CD4-positive, alpha-beta T cell (primary cell): ENCODE results near the gene TTN. TPM values are rescaled to one million over a fixed set of nuclear protein-coding genes. Genes with fewer than 3 reads are reported as not detected.

Source experiments
- ATAC-seq: fragments of 200-7000 bp; cut with Tn5 transposase; one replicate; pipeline ENCODE4 v1.10.0; 2022; ENCODE audit warnings: mild to moderate bottlenecking; ENCODE audit not compliant: poor library complexity
- CTCF ChIA-PET: fragments of 350-600 bp; sonication (Branson Sonifier 250); formaldehyde crosslinking; loops from one replicate; lab custom pipeline; 2021; ENCODE audit warnings: antibody characterized with exemption, inconsistent platforms; lab: Charles Lee
- POLR2A ChIA-PET: fragments of 350-600 bp; sonication (Branson Sonifier 250); formaldehyde crosslinking; loops from one replicate; lab custom pipeline; 2021; ENCODE audit warnings: antibody characterized with exemption, inconsistent platforms; lab: Charles Lee
- DNase-seq, 14 experiments: peaks; one replicate each; pipeline ENCODE4 v3.0.0-alpha.2; 2013 to 2020; ENCODE audit warnings: mixed read lengths in 2 of 14
- H3K27ac ChIP-seq, 2 donors: one replicate each; pipeline versions ENCODE4 v1.5.1 to v1.7.0; 2013; ENCODE audit warnings: low read length in 2 of 2, low read depth in 1 of 2, mild to moderate bottlenecking in 1 of 2
- H3K27me3 ChIP-seq, 2 experiments: 1 replicate in 1 of 2; 2 replicates in 1 of 2; pipeline versions ENCODE4 v1.6.1 to v1.7.0; 2013; ENCODE audit warnings: low read length in 2 of 2, control low read depth in 1 of 2, mild to moderate bottlenecking in 1 of 2, moderate library complexity in 1 of 2; ENCODE audit not compliant: insufficient read depth in 2 of 2, control insufficient read depth in 1 of 2
- H3K36me3 ChIP-seq: one replicate; pipeline ENCODE4 v1.6.1; 2013; ENCODE audit warnings: low read length, control low read depth; ENCODE audit not compliant: insufficient read depth
- H3K4me1 ChIP-seq: one replicate; pipeline ENCODE4 v1.6.1; 2013; ENCODE audit warnings: low read length, control low read depth; ENCODE audit not compliant: insufficient read depth
- H3K4me3 ChIP-seq: one replicate; pipeline ENCODE4 v1.5.1; 2013; ENCODE audit warnings: mild to moderate bottlenecking, low read length, moderate library complexity
- H3K9me3 ChIP-seq, 2 experiments: 1 replicate in 1 of 2; 2 replicates in 1 of 2; pipeline versions ENCODE4 v1.6.1 to v1.7.0; 2013; ENCODE audit warnings: low read length in 2 of 2, mild to moderate bottlenecking in 2 of 2, control low read depth in 1 of 2, moderate library complexity in 1 of 2; ENCODE audit not compliant: control insufficient read depth in 1 of 2, insufficient read depth in 1 of 2
- H3K27ac Mint-ChIP-seq: one replicate; pipeline ENCODE4 v1.8.0; 2020; ENCODE audit warnings: mixed read lengths
- H3K27me3 Mint-ChIP-seq: one replicate; pipeline ENCODE4 v1.8.0; 2021; ENCODE audit warnings: mixed read lengths
- H3K36me3 Mint-ChIP-seq: one replicate; pipeline ENCODE4 v1.8.0; 2021; ENCODE audit warnings: low read depth, mixed read lengths
- H3K4me1 Mint-ChIP-seq: one replicate; pipeline ENCODE4 v1.8.0; 2021; ENCODE audit warnings: low read depth, mixed read lengths
- H3K4me3 Mint-ChIP-seq: one replicate; pipeline ENCODE4 v1.8.0; 2020; ENCODE audit warnings: mild to moderate bottlenecking, mixed read lengths
- H3K9me3 Mint-ChIP-seq: one replicate; pipeline ENCODE4 v1.8.0; 2020; ENCODE audit warnings: mixed read lengths
- intact Hi-C, 2 experiments: fragments of 100-400 bp; cut with DNase I in 1 of 2; cut with micrococcal nuclease in 1 of 2; formaldehyde crosslinking; loops; one replicate each; pipeline versions ENCODE4 v1.15.1 to v1.9.0; 2023 to 2025; cut with DNase I, micrococcal nuclease
- total RNA-seq, 174 experiments: library from RNA in 2 of 174; stranded (reverse) in 2 of 174; gene quantifications; one replicate each; pipeline ENCODE4 v1.2.3 and lab custom pipeline; 2021 to 2026
- TF ChIP-seq, protein P1 (sequence below): fragments of 200-600 bp; IDR thresholded peaks from one replicate; pipeline ENCODE4 v1.8.0; 2022; ENCODE audit warnings: antibody characterized with exemption, mild to moderate bottlenecking

TTN gene
- total RNA-seq, 2 experiments from 2014 or later, result 27.5 to 29.2 TPM

DNA sequence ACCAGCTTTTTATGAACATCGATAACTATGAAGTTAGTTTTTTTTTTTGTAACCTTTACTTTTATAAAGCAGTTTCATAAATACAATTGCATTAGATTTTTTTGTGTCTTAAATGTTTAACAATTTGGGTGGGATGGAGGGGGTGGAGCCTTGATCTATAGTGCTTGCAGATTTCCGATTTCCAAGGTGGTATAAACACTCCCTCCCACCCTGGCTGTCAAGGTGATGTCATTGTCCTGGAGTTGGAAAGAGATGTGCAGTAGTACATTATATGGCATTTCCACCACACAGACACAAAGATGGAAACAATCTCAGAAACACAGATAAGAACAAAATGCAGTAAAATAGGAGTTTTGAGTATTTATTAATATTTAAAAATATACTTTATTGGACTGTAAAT, 114.4 kb downstream of the TTN start:
- H3K27ac ChIP-seq, result no peak overlapping the region
- no peaks in the 10 kb centered on the region for H3K4me1 ChIP-seq
- ATAC-seq (no peak), DNase-seq (no peak)
- H3K36me3 ChIP-seq, result no peaks in the 10 kb centered on the region
- TF ChIP-seq, protein P1, sequence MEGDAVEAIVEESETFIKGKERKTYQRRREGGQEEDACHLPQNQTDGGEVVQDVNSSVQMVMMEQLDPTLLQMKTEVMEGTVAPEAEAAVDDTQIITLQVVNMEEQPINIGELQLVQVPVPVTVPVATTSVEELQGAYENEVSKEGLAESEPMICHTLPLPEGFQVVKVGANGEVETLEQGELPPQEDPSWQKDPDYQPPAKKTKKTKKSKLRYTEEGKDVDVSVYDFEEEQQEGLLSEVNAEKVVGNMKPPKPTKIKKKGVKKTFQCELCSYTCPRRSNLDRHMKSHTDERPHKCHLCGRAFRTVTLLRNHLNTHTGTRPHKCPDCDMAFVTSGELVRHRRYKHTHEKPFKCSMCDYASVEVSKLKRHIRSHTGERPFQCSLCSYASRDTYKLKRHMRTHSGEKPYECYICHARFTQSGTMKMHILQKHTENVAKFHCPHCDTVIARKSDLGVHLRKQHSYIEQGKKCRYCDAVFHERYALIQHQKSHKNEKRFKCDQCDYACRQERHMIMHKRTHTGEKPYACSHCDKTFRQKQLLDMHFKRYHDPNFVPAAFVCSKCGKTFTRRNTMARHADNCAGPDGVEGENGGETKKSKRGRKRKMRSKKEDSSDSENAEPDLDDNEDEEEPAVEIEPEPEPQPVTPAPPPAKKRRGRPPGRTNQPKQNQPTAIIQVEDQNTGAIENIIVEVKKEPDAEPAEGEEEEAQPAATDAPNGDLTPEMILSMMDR, result no peak
- intact Hi-C loops, result no loop called here
- H3K27ac Mint-ChIP-seq, result no peak overlapping the region
- H3K4me3 Mint-ChIP-seq, result no peak overlapping the region
- H3K36me3 Mint-ChIP-seq, result peaks cover 64% of the 10 kb centered on the region
- ChIA-PET POLR2A (no interaction called here), CTCF (interaction anchor here (0.9 to 2.7 kb wide), 2 partner anchors 8 to 12 kb away, joined by 3 to 15 read pairs; no protein-coding TSS in a partner anchor)
- H3K27me3 ChIP-seq, result no peaks in the 10 kb centered on the region
- no peaks in the 10 kb centered on the region for H3K4me1 Mint-ChIP-seq
- H3K27me3 Mint-ChIP-seq, result no peaks in the 10 kb centered on the region
- H3K9me3 Mint-ChIP-seq, result no peaks in the 10 kb centered on the region
- H3K4me3 ChIP-seq, result no peak overlapping the region
- H3K9me3 ChIP-seq, result no peaks in the 10 kb centered on the region

DNA sequence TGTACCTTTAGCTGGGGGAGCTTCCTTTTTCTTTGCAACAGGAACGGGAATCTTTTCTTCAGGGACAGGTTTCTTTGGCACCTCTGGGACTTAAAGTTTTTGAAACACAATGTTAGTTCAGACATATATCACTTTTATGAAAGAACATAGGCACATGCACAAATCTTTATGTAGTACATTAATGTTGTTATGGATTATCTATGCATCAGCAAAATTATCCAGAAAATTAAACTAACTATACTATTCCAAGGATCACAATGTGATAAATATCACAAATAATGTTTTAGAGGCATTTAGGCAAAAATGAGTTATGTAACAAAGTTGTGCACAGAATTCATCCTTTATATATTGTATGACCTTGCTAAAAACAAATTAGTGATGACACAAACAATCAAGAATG, 117.4 kb downstream of the TTN start:
- no peaks in the 10 kb centered on the region for H3K9me3 Mint-ChIP-seq

GRCh38 chr2:178683877-178684276, 123.3 kb downstream of the TTN start:
- no peak overlapping the region for H3K4me3 ChIP-seq
- H3K9me3 ChIP-seq, result no peaks in the 10 kb centered on the region
- H3K27ac ChIP-seq, result no peak overlapping the region
- H3K27ac Mint-ChIP-seq, result no peak overlapping the region
- no peaks in the 10 kb centered on the region for H3K4me1 Mint-ChIP-seq
- TF ChIP-seq, protein P1, result no peak
- POLR2A ChIA-PET, result no interaction called here
- H3K4me3 Mint-ChIP-seq, result no peak overlapping the region
- peaks cover 79% of the 10 kb centered on the region for H3K36me3 Mint-ChIP-seq
- no peaks in the 10 kb centered on the region for H3K36me3 ChIP-seq
- DNase-seq, result no peak
- H3K9me3 Mint-ChIP-seq, result no peaks in the 10 kb centered on the region
- H3K4me1 ChIP-seq, result no peaks in the 10 kb centered on the region
- intact Hi-C loops, result no loop called here
- H3K27me3 ChIP-seq, result no peaks in the 10 kb centered on the region
- no peaks in the 10 kb centered on the region for H3K27me3 Mint-ChIP-seq
- CTCF ChIA-PET, result no interaction called here
- ATAC-seq, result no peak

More for the DNA sequence above, 117.4 kb downstream of the TTN start:
- H3K27me3 Mint-ChIP-seq, result no peaks in the 10 kb centered on the region
- Histone ChIP-seq H3K4me1 (no peaks in the 10 kb centered on the region), H3K9me3 (no peaks in the 10 kb centered on the region), H3K4me3 (no peak overlapping the region), H3K27ac (no peak overlapping the region), H3K27me3 (no peaks in the 10 kb centered on the region), H3K36me3 (no peaks in the 10 kb centered on the region)
- no peaks in the 10 kb centered on the region for H3K4me1 Mint-ChIP-seq
- intact Hi-C loops, result no loop called here
- ChIA-PET POLR2A (no interaction called here), CTCF (no interaction called here)
- H3K36me3 Mint-ChIP-seq, result peaks cover 74% of the 10 kb centered on the region
- ATAC-seq (no peak), DNase-seq (no peak)
- H3K27ac Mint-ChIP-seq, result no peak overlapping the region
- H3K4me3 Mint-ChIP-seq, result no peak overlapping the region
- TF ChIP-seq, protein P1, result no peak
